Astrocyte of the hippocampus (primary cell): ENCODE data around the gene PSG1.
"Not testable (repeated sequence)": the region's sequence is repeated elsewhere in the genome, so short reads cannot be mapped to it uniquely, and the experiment has no call there.

Experiments
- DNase-seq: peaks from one replicate; pipeline ENCODE4 v3.0.0; 2011; ENCODE audit warnings: low read depth, low spot score

The PSG1 gene

GRCh38 chr19:42881279-42881678 lies 1.8 kb upstream of the PSG1 start:
- DNase-seq, result not testable (repeated sequence)

GRCh38 chr19:42880621-42881020 lies 1.1 kb upstream of the PSG1 start:
- DNase-seq, result not testable (repeated sequence)

GRCh38 chr19:42876596-42876995 lies 2.9 kb downstream of the PSG1 start:
- DNase-seq, result peak; percentile 45

- peak; percentile 53 for DNase-seq
These were observed 3.6 kb downstream of the PSG1 start for GRCh38 chr19:42875881-42876280.

- DNase-seq, result peak; percentile 76
These were observed 4.4 kb downstream of the PSG1 start for GRCh38 chr19:42874901-42875813.

- DNase-seq, result not testable (repeated sequence)
These were observed 5.4 kb downstream of the PSG1 start for GRCh38 chr19:42874136-42874535.

GRCh38 chr19:42872608-42873007 lies 6.9 kb downstream of the PSG1 start:
- no peak for DNase-seq

GRCh38 chr19:42857544-42857867 lies 22.0 kb downstream of the PSG1 start:
- DNase-seq, result no peak

- DNase-seq, result not testable (repeated sequence)
These were observed 22.5 kb downstream of the PSG1 start for GRCh38 chr19:42856866-42857543.

- DNase-seq, result not testable (repeated sequence)
These were observed 24.8 kb downstream of the PSG1 start for GRCh38 chr19:42854745-42855144.

GRCh38 chr19:42853231-42853630 lies 26.3 kb downstream of the PSG1 start:
- DNase-seq, result not testable (repeated sequence)

GRCh38 chr19:42852821-42853220 lies 26.7 kb downstream of the PSG1 start:
- peak; percentile 46 for DNase-seq

- DNase-seq, result not testable (repeated sequence)
These were observed 27.7 kb downstream of the PSG1 start for GRCh38 chr19:42851718-42852280.

GRCh38 chr19:42850981-42851717 lies 28.4 kb downstream of the PSG1 start:
- peak; percentile 95 for DNase-seq

GRCh38 chr19:42846597-42846996 lies 32.9 kb downstream of the PSG1 start:
- no peak for DNase-seq

- DNase-seq, result not testable (repeated sequence)
These were observed 35.9 kb downstream of the PSG1 start for GRCh38 chr19:42843631-42844030.

- DNase-seq, result not testable (repeated sequence)
These were observed 46.6 kb downstream of the PSG1 start for GRCh38 chr19:42832746-42833442.

GRCh38 chr19:42832023-42832680 lies 47.4 kb downstream of the PSG1 start:
- not testable (repeated sequence) for DNase-seq

GRCh38 chr19:42831221-42832019 lies 48.1 kb downstream of the PSG1 start:
- no peak for DNase-seq
